ENCODE measurements around the gene IDUA. TPM values are rescaled to one million over a fixed set of nuclear protein-coding genes. Genes with fewer than 3 reads are reported as not detected.

The IDUA gene
- total RNA-seq, 4 donors from 2014 or later, result 11.0 to 33.1 (median 19.7) TPM

- TF ChIP-seq POLR2AphosphoS5 (IDR thresholded peaks at IDR 0.05) (no peak), EP300 (IDR thresholded peaks at IDR 0.05) (no peak), POLR2A (IDR thresholded peaks at IDR 0.05) (no peak)
- TF ChIP-seq, protein P1, sequence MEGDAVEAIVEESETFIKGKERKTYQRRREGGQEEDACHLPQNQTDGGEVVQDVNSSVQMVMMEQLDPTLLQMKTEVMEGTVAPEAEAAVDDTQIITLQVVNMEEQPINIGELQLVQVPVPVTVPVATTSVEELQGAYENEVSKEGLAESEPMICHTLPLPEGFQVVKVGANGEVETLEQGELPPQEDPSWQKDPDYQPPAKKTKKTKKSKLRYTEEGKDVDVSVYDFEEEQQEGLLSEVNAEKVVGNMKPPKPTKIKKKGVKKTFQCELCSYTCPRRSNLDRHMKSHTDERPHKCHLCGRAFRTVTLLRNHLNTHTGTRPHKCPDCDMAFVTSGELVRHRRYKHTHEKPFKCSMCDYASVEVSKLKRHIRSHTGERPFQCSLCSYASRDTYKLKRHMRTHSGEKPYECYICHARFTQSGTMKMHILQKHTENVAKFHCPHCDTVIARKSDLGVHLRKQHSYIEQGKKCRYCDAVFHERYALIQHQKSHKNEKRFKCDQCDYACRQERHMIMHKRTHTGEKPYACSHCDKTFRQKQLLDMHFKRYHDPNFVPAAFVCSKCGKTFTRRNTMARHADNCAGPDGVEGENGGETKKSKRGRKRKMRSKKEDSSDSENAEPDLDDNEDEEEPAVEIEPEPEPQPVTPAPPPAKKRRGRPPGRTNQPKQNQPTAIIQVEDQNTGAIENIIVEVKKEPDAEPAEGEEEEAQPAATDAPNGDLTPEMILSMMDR (IDR thresholded peaks at IDR 0.05), result no peak
- H3K4me3 ChIP-seq, result peak overlapping the region; percentile 35
Observed at GRCh38 chr4:985123-985830, 1.6 kb upstream of the IDUA start.

DNA sequence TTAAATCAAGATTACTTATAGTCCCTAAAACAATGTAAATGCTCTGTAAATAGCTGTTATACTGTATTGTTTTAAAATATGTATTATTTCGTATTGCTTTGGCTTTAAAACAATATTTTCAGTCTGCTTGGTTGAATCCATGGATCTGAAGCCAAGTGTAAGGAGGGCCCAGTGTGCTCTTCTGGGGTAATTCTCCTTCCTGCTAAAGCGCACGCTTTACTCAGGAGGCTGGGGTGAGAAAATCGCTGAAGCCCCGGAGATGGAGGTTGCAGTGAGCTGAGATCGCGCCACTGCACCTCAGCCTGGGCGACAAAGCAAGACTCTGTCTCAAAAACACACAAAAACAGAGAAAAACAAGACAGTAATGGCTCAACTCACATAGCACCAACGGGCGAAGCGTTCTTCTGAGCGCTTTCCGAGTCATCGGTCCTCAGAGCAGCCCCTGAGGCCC, 391 bp upstream of the IDUA start:
- Histone ChIP-seq H3K4me3 (peak overlapping the region; percentile 73), H3K9me3 (no peaks in the 10 kb centered on the region), H3K27me3 (no peaks in the 10 kb centered on the region), H3K36me3 (peaks cover 20% of the 10 kb centered on the region), H3K27ac (no peak overlapping the region), H3K4me1 (peaks cover 34% of the 10 kb centered on the region)
- TF ChIP-seq, protein P1 (IDR thresholded peaks at IDR 0.05), result no peak
- TF ChIP-seq POLR2A (IDR thresholded peaks at IDR 0.05) (no peak), POLR2AphosphoS5 (IDR thresholded peaks at IDR 0.05) (no peak), EP300 (IDR thresholded peaks at IDR 0.05) (no peak)
- DNase-seq (ENCODE audit: low spot score in 2 of 2), result no peak
- WGBS, result 11% methylated on average over 8 of the region's 14 CpGs

More at GRCh38 chr4:985123-985830, 1.6 kb upstream of the IDUA start:
- H3K9me3 ChIP-seq, result no peaks in the 10 kb centered on the region
- no peaks in the 10 kb centered on the region for H3K27me3 ChIP-seq
- H3K27ac ChIP-seq, result no peak overlapping the region
- WGBS, result 49% methylated on average over 15 of the region's 23 CpGs
- H3K4me1 ChIP-seq, result peaks cover 34% of the 10 kb centered on the region
- no peak for DNase-seq (ENCODE audit: low spot score in 2 of 2)
- H3K36me3 ChIP-seq, result peaks cover 9% of the 10 kb centered on the region

- WGBS, result 86% methylated on average over 4 of the region's 37 CpGs
Observed at GRCh38 chr4:987624-988513, 1.0 kb downstream of the IDUA start.

GRCh38 chr4:988726-989721, 2.2 kb downstream of the IDUA start:
- TF ChIP-seq, protein P1 (IDR thresholded peaks at IDR 0.05), result no peak
- TF ChIP-seq EP300 (IDR thresholded peaks at IDR 0.05) (no peak), POLR2A (IDR thresholded peaks at IDR 0.05) (no peak), POLR2AphosphoS5 (IDR thresholded peaks at IDR 0.05) (no peak)
- Histone ChIP-seq H3K36me3 (peaks cover 24% of the 10 kb centered on the region), H3K4me1 (peaks cover 36% of the 10 kb centered on the region), H3K27me3 (no peaks in the 10 kb centered on the region), H3K27ac (no peak overlapping the region), H3K4me3 (no peak overlapping the region), H3K9me3 (no peaks in the 10 kb centered on the region)
- DNase-seq (ENCODE audit: low spot score in 2 of 2), result no peak
- WGBS, result 94% methylated on average over 21 of the region's 69 CpGs

More at GRCh38 chr4:987624-988513, 1.0 kb downstream of the IDUA start:
- Histone ChIP-seq H3K9me3 (no peaks in the 10 kb centered on the region), H3K4me1 (peaks cover 35% of the 10 kb centered on the region), H3K27ac (no peak overlapping the region), H3K4me3 (peak overlapping the region; percentile 73), H3K27me3 (no peaks in the 10 kb centered on the region), H3K36me3 (peaks cover 24% of the 10 kb centered on the region)
- TF ChIP-seq, protein P1 (IDR thresholded peaks at IDR 0.05), result no peak
- TF ChIP-seq POLR2A (IDR thresholded peaks at IDR 0.05) (no peak), POLR2AphosphoS5 (IDR thresholded peaks at IDR 0.05) (no peak), EP300 (IDR thresholded peaks at IDR 0.05) (no peak)
- no peak for DNase-seq (ENCODE audit: low spot score in 2 of 2)
